HEK293 (cell line): ENCODE data around the gene BRF1.

ENCODE experiments used
- CTCF ChIA-PET: fragments of 350-600 bp; formaldehyde crosslinking; extraction: SDS; loops from one replicate; lab custom pipeline; 2021; ENCODE audit warnings: antibody characterized with exemption; lab: Yijun Ruan, JAX
- POLR2A ChIA-PET: fragments of 300-600 bp; formaldehyde crosslinking; extraction: SDS; loops from one replicate; lab custom pipeline; 2020; ENCODE audit warnings: antibody characterized with exemption, inconsistent platforms; lab: Yijun Ruan, JAX
- H3K27ac ChIP-seq: fragments of 200-500 bp; sonication (Bioruptor generic); 2 replicates; pipeline ENCODE4 v1.5.1; 2014; ENCODE audit warnings: low read depth, low read length, control low read depth, inconsistent platforms; ENCODE audit errors: extremely low read depth
- H3K36me3 ChIP-seq, 2 experiments: fragments of 200-500 bp in 1 of 2; sonication (Bioruptor generic) in 1 of 2; 1 replicate in 1 of 2; 2 replicates in 1 of 2; pipeline ENCODE4 v1.5.1; 2014 to 2017; ENCODE audit warnings: inconsistent platforms in 2 of 2, low read length in 2 of 2; ENCODE audit not compliant: control insufficient read depth in 2 of 2, insufficient read depth in 1 of 2
- H3K4me1 ChIP-seq: fragments of 200-500 bp; sonication (Bioruptor generic); 2 replicates; pipeline ENCODE4 v1.5.1; 2014; ENCODE audit warnings: mild to moderate bottlenecking, low read length, inconsistent platforms; ENCODE audit not compliant: control insufficient read depth, insufficient read depth
- H3K4me3 ChIP-seq: 2 replicates; pipeline ENCODE4 v1.5.1; 2011; ENCODE audit warnings: low read depth, mild to moderate bottlenecking, control low read depth, low read length, moderate library complexity
- H3K9me3 ChIP-seq: fragments of 200-500 bp; sonication (Bioruptor generic); 2 replicates; pipeline ENCODE4 v1.5.1; 2014; ENCODE audit warnings: low read depth, low read length, inconsistent platforms; ENCODE audit not compliant: control insufficient read depth, insufficient read depth
- BCL11A ChIP-seq: fragments of 450-650 bp; formaldehyde crosslinking; IDR thresholded peaks from 2 replicates; pipeline ENCODE4 v1.5.1; 2016; ENCODE audit warnings: low read depth, missing biosample characterization, missing genetic modification characterization
- WT1 ChIP-seq: fragments of 450-650 bp; formaldehyde crosslinking; IDR thresholded peaks from 2 replicates; pipeline ENCODE4 v1.5.1; 2016; ENCODE audit warnings: missing biosample characterization, missing genetic modification characterization
- ZBTB20 ChIP-seq: fragments of 450-650 bp; formaldehyde crosslinking; IDR thresholded peaks from 2 replicates; pipeline ENCODE4 v1.5.1; 2016; ENCODE audit warnings: missing biosample characterization, missing genetic modification characterization
- ZBTB8A ChIP-seq: fragments of 450-650 bp; formaldehyde crosslinking; IDR thresholded peaks from 2 replicates; pipeline ENCODE4 v1.5.1; 2016; ENCODE audit warnings: missing biosample characterization, missing genetic modification characterization
- ZNF140 ChIP-seq: fragments of 450-650 bp; formaldehyde crosslinking; IDR thresholded peaks from 2 replicates; pipeline ENCODE4 v1.5.1; 2016; ENCODE audit warnings: missing biosample characterization, missing genetic modification characterization
- ZNF157 ChIP-seq: fragments of 450-650 bp; formaldehyde crosslinking; IDR thresholded peaks from 2 replicates; pipeline ENCODE4 v1.5.1; 2016; ENCODE audit warnings: missing biosample characterization, missing genetic modification characterization
- ZNF239 ChIP-seq: fragments of 450-650 bp; formaldehyde crosslinking; IDR thresholded peaks from 2 replicates; pipeline ENCODE4 v1.5.1; 2016; ENCODE audit warnings: missing biosample characterization, missing genetic modification characterization
- ZNF274 ChIP-seq, 2 experiments: fragments of 200-500 bp in 1 of 2; fragments of 450-650 bp in 1 of 2; sonication (Bioruptor generic) in 1 of 2; formaldehyde crosslinking in 1 of 2; IDR thresholded peaks; 2 replicates each; pipeline versions ENCODE4 v1.5.1 to v1.6.1; 2014 to 2016; ENCODE audit warnings: borderline replicate concordance in 1 of 2, inconsistent platforms in 1 of 2, low read length in 1 of 2, missing biosample characterization in 1 of 2, missing genetic modification characterization in 1 of 2
- ZNF391 ChIP-seq: fragments of 450-650 bp; formaldehyde crosslinking; IDR thresholded peaks from 2 replicates; pipeline ENCODE4 v1.5.1; 2016; ENCODE audit warnings: low read depth, missing biosample characterization, missing genetic modification characterization, borderline replicate concordance
- ZNF433 ChIP-seq: fragments of 450-650 bp; formaldehyde crosslinking; IDR thresholded peaks from 2 replicates; pipeline ENCODE4 v1.5.1; 2016; ENCODE audit warnings: missing biosample characterization, missing genetic modification characterization, low read depth
- ZNF449 ChIP-seq: fragments of 450-650 bp; formaldehyde crosslinking; IDR thresholded peaks from 2 replicates; pipeline ENCODE4 v1.5.1; 2017; ENCODE audit warnings: missing biosample characterization, mild to moderate bottlenecking, missing genetic modification characterization, moderate library complexity
- ZNF48 ChIP-seq: fragments of 450-650 bp; formaldehyde crosslinking; IDR thresholded peaks from 2 replicates; pipeline ENCODE4 v1.5.1; 2016; ENCODE audit warnings: missing biosample characterization, missing genetic modification characterization
- ZNF596 ChIP-seq: fragments of 450-650 bp; IDR thresholded peaks from 2 replicates; pipeline ENCODE4 v1.5.0; 2018; ENCODE audit warnings: missing biosample characterization, mild to moderate bottlenecking, missing genetic modification characterization, moderate library complexity
- ZNF621 ChIP-seq: fragments of 450-650 bp; formaldehyde crosslinking; IDR thresholded peaks from 2 replicates; pipeline ENCODE4 v1.5.1; 2017; ENCODE audit warnings: missing biosample characterization, missing genetic modification characterization
- ZNF768 ChIP-seq: fragments of 450-650 bp; formaldehyde crosslinking; IDR thresholded peaks from 2 replicates; pipeline ENCODE4 v1.5.1; 2018; ENCODE audit warnings: missing biosample characterization, mild to moderate bottlenecking, missing genetic modification characterization
- ZNF843 ChIP-seq: fragments of 450-650 bp; formaldehyde crosslinking; IDR thresholded peaks from 2 replicates; pipeline ENCODE4 v1.5.1; 2016; ENCODE audit warnings: missing biosample characterization, missing genetic modification characterization
- ZSCAN16 ChIP-seq: fragments of 450-650 bp; formaldehyde crosslinking; IDR thresholded peaks from 2 replicates; pipeline ENCODE4 v1.5.1; 2016; ENCODE audit warnings: missing biosample characterization, missing genetic modification characterization
- TF ChIP-seq, protein P1 (sequence below): IDR thresholded peaks from 2 replicates; pipeline ENCODE4 v1.6.1; 2011; ENCODE audit warnings: mild to moderate bottlenecking, low read depth, low read length, borderline replicate concordance
- TF ChIP-seq, protein P2 (sequence below): fragments of 450-650 bp; formaldehyde crosslinking; IDR thresholded peaks from 2 replicates; pipeline ENCODE4 v1.5.1; 2017; ENCODE audit warnings: missing biosample characterization, missing genetic modification characterization
- TF ChIP-seq, protein P3 (sequence below): fragments of 450-650 bp; formaldehyde crosslinking; IDR thresholded peaks from 2 replicates; pipeline ENCODE4 v1.5.1; 2016; ENCODE audit warnings: missing biosample characterization, missing genetic modification characterization
- TF ChIP-seq, protein P4 (sequence below): fragments of 450-650 bp; formaldehyde crosslinking; IDR thresholded peaks from 2 replicates; pipeline ENCODE4 v1.5.1; 2016; ENCODE audit warnings: missing biosample characterization, missing genetic modification characterization

BRF1 gene

DNA sequence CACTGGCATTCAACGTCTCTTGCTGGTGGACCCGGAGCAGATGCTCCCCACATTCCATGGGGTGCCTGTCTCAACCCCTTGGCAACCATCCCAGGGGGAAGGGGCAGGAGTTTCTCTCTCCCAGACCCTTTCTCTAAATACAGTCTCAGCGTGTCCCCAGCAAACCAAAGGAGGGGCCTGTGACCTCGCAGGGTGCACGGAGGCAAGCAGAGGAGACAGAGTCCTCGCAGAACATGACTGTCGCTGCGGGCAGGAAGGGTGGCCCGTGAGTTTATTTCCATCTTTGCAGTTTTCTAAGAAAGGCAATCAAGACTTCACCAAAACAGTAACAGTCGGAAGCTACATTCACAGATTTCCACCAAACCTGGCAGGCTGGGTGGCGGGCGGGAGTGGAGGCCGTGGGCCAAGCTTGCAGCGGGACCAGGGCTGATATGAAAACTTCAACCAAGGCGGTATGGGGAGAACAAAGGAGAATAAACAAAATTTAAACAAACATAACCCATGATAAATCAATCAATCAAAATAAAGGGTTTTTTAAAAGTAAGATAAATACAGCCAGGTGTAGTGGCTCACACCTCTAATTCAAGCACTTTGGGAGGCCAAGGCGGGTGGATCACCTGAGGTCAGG is 18.6 kb downstream of the BRF1 start:
- H3K27ac ChIP-seq: no peak overlapping the region
- no peaks in the 10 kb centered on the region for H3K9me3 ChIP-seq
- H3K4me1 ChIP-seq: no peaks in the 10 kb centered on the region
- H3K4me3 ChIP-seq: no peak overlapping the region
- ChIA-PET POLR2A (no interaction called here), CTCF (interaction anchor here (0.6 to 0.9 kb wide), 3 partner anchors 11 to 79 kb away, joined by 3 to 5 read pairs (median 4); no protein-coding TSS in a partner anchor)
- H3K36me3 ChIP-seq: peaks cover 0 to 12% of the 10 kb centered on the region in 2 experiments
- TF ChIP-seq ZNF140 (tag by site-specific recombination): no peak
- TF ChIP-seq WT1: no peak
- TF ChIP-seq ZNF433: no peak
- TF ChIP-seq ZNF843: no peak
- TF ChIP-seq ZBTB20 (tag by site-specific recombination): no peak
- TF ChIP-seq ZNF449 (tag by site-specific recombination): no peak
- TF ChIP-seq, protein P1, sequence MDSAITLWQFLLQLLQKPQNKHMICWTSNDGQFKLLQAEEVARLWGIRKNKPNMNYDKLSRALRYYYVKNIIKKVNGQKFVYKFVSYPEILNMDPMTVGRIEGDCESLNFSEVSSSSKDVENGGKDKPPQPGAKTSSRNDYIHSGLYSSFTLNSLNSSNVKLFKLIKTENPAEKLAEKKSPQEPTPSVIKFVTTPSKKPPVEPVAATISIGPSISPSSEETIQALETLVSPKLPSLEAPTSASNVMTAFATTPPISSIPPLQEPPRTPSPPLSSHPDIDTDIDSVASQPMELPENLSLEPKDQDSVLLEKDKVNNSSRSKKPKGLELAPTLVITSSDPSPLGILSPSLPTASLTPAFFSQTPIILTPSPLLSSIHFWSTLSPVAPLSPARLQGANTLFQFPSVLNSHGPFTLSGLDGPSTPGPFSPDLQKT: no peak
- TF ChIP-seq ZNF274 (IDR thresholded peaks at IDR 0.05; ENCODE audit: low read length): no peak
- TF ChIP-seq ZNF274 (tag by site-specific recombination; IDR thresholded peaks at IDR 0.05; ENCODE audit: borderline replicate concordance): no peak
- TF ChIP-seq, protein P2, sequence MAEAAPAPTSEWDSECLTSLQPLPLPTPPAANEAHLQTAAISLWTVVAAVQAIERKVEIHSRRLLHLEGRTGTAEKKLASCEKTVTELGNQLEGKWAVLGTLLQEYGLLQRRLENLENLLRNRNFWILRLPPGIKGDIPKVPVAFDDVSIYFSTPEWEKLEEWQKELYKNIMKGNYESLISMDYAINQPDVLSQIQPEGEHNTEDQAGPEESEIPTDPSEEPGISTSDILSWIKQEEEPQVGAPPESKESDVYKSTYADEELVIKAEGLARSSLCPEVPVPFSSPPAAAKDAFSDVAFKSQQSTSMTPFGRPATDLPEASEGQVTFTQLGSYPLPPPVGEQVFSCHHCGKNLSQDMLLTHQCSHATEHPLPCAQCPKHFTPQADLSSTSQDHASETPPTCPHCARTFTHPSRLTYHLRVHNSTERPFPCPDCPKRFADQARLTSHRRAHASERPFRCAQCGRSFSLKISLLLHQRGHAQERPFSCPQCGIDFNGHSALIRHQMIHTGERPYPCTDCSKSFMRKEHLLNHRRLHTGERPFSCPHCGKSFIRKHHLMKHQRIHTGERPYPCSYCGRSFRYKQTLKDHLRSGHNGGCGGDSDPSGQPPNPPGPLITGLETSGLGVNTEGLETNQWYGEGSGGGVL: no peak
- no peak for TF ChIP-seq ZNF391 (tag by site-specific recombination)

GRCh38 chr14:105281371-105282097 is 19.3 kb downstream of the BRF1 start:
- no peaks in the 10 kb centered on the region for H3K4me1 ChIP-seq
- no peak overlapping the region for H3K4me3 ChIP-seq
- peaks cover 0 to 12% of the 10 kb centered on the region in 2 experiments for H3K36me3 ChIP-seq
- H3K9me3 ChIP-seq: no peaks in the 10 kb centered on the region
- ChIA-PET POLR2A (no interaction called here), CTCF (interaction anchor here (0.6 to 0.9 kb wide), 6 partner anchors 11 to 1225 kb away, joined by 3 to 5 read pairs (median 4); no protein-coding TSS in a partner anchor)
- no peak overlapping the region for H3K27ac ChIP-seq
- TF ChIP-seq ZNF621 (tag by site-specific recombination) (no peak), ZNF157 (no peak), BCL11A (tag by site-specific recombination) (no peak), ZNF768 (tag by site-specific recombination) (no peak), ZNF596 (no peak), ZNF239 (tag by site-specific recombination) (no peak), ZSCAN16 (tag by site-specific recombination) (peak; percentile 79; the same call in 1 of the 2 replicates), ZNF48 (tag by site-specific recombination) (no peak), ZBTB8A (tag by site-specific recombination) (no peak)
- TF ChIP-seq, protein P3, sequence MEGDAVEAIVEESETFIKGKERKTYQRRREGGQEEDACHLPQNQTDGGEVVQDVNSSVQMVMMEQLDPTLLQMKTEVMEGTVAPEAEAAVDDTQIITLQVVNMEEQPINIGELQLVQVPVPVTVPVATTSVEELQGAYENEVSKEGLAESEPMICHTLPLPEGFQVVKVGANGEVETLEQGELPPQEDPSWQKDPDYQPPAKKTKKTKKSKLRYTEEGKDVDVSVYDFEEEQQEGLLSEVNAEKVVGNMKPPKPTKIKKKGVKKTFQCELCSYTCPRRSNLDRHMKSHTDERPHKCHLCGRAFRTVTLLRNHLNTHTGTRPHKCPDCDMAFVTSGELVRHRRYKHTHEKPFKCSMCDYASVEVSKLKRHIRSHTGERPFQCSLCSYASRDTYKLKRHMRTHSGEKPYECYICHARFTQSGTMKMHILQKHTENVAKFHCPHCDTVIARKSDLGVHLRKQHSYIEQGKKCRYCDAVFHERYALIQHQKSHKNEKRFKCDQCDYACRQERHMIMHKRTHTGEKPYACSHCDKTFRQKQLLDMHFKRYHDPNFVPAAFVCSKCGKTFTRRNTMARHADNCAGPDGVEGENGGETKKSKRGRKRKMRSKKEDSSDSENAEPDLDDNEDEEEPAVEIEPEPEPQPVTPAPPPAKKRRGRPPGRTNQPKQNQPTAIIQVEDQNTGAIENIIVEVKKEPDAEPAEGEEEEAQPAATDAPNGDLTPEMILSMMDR (tag by site-specific recombination): 0 out of 2 replicates have a peak, but pooled peaks have one; percentile 31
- TF ChIP-seq, protein P4, sequence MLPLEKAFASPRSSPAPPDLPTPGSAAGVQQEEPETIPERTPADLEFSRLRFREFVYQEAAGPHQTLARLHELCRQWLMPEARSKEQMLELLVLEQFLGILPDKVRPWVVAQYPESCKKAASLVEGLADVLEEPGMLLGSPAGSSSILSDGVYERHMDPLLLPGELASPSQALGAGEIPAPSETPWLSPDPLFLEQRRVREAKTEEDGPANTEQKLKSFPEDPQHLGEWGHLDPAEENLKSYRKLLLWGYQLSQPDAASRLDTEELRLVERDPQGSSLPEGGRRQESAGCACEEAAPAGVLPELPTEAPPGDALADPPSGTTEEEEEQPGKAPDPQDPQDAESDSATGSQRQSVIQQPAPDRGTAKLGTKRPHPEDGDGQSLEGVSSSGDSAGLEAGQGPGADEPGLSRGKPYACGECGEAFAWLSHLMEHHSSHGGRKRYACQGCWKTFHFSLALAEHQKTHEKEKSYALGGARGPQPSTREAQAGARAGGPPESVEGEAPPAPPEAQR (tag by site-specific recombination): no peak
